BJ (cell line): ENCODE results near the gene CCDC120. TPM values are rescaled to one million over a fixed set of nuclear protein-coding genes. Genes with fewer than 3 reads are reported as not detected.

ENCODE experiments used
- CTCF ChIA-PET: fragments of 350-600 bp; formaldehyde crosslinking; extraction: SDS; loops from one replicate; lab custom pipeline; 2021; ENCODE audit warnings: antibody characterized with exemption, inconsistent platforms; lab: Yijun Ruan, JAX
- POLR2A ChIA-PET: fragments of 300-600 bp; sonication (Branson Sonifier 250); formaldehyde crosslinking; extraction: SDS; loops from one replicate; lab custom pipeline; 2021; ENCODE audit warnings: antibody characterized with exemption; lab: Charles Lee
- DNase-seq: peaks from one replicate; pipeline ENCODE4 v3.0.0-alpha.2; 2011; ENCODE audit warnings: low read depth
- H3K27me3 ChIP-seq: 2 replicates; pipeline ENCODE4 v1.6.0; 2011; ENCODE audit warnings: low read length; ENCODE audit not compliant: control insufficient read depth, insufficient read depth
- H3K36me3 ChIP-seq: 2 replicates; pipeline ENCODE4 v1.5.1; 2011; ENCODE audit warnings: low read length; ENCODE audit not compliant: control insufficient read depth, insufficient read depth
- H3K4me3 ChIP-seq: 2 replicates; pipeline ENCODE4 v1.5.1; 2011; ENCODE audit warnings: low read depth, mild to moderate bottlenecking, control low read depth, low read length
- CTCF ChIP-seq: IDR thresholded peaks from 2 replicates; pipeline ENCODE4 v1.5.1; 2011; ENCODE audit warnings: low read depth, mild to moderate bottlenecking, control low read depth, inconsistent platforms, low read length, moderate library complexity; ENCODE audit not compliant: insufficient read depth
- polyA plus RNA-seq: library from polyadenylated mRNA; depleted of rRNA; stranded (reverse); fragments of >200 nt; gene quantifications from 2 replicates; pipeline ENCODE4 v1.2.3, GENCODE V29; 2011; rRNA removed
- small RNA-seq: library from RNA; depleted of rRNA; stranded (forward); fragments of <200 nt; gene quantifications from one replicate; pipeline ENCODE3, GENCODE V24; 2012; ENCODE audit warnings: low replicate concordance, low read depth; ENCODE audit not compliant: insufficient read length

Gene CCDC120
- polyA plus RNA-seq, 1 experiment: 0.96 TPM

DNA sequence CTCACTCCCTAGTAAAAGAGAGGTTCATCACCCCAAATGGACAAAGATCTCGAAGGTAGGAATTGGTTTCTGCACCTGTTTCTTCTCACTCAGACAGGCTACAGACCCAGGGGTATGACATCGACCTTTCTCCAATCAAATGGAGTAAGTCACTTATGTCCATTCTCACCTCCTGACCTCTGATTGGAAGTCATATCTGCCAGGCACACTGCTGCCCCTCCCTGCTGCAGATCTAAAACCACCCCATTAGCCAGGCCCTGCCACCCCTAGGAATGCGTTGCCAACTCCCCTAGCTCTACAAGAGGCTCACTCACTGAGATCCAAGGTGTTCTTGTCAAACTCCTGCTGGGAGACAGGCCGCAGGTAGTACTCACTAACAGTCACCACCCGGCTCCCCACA, 57.9 kb downstream of the CCDC120 start:
- TF ChIP-seq CTCF: no peak
- no peak for DNase-seq
- Histone ChIP-seq H3K36me3 (peaks cover 18% of the 10 kb centered on the region), H3K4me3 (no peak overlapping the region), H3K27me3 (no peaks in the 10 kb centered on the region)
- ChIA-PET POLR2A (no interaction called here), CTCF (no interaction called here)

GRCh38 chrX:49117581-49117980, 58.8 kb downstream of the CCDC120 start:
- no peaks in the 10 kb centered on the region for H3K27me3 ChIP-seq
- peaks cover 18% of the 10 kb centered on the region for H3K36me3 ChIP-seq
- ChIA-PET POLR2A (no interaction called here), CTCF (no interaction called here)
- no peak overlapping the region for H3K4me3 ChIP-seq
- TF ChIP-seq CTCF: no peak
- no peak for DNase-seq

Small RNA genes lying within 50 kb of the gene (small RNA-seq; reads per million reads assigned to genes)
- not detected for gene RNU4-52P

Other genes starting within 250 kb of the CCDC120 start
- not detected in 2 replicates for gene ERAS, start 232.5 kb upstream of the CCDC120 start, polyA plus RNA-seq
- not detected in 2 replicates for gene PCSK1N, start 223.4 kb upstream of the CCDC120 start, polyA plus RNA-seq
- 50.2 and 68.4 TPM in 2 replicates for gene TIMM17B, start 161.2 kb upstream of the CCDC120 start, polyA plus RNA-seq
- gene PQBP1, start 161.1 kb upstream of the CCDC120 start, polyA plus RNA-seq: 63.8 and 89.6 TPM in 2 replicates
- gene SLC35A2, start 147.4 kb upstream of the CCDC120 start, polyA plus RNA-seq: 42.4 and 69.3 TPM in 2 replicates
- gene PIM2, start 140.0 kb upstream of the CCDC120 start, polyA plus RNA-seq: 5.6 and 8.0 TPM in 2 replicates
- 48.9 and 53.6 TPM in 2 replicates for gene OTUD5, start 101.4 kb upstream of the CCDC120 start, polyA plus RNA-seq
- 0.51 and 0.83 TPM in 2 replicates for gene KCND1, start 87.2 kb upstream of the CCDC120 start, polyA plus RNA-seq
- 23.4 and 23.5 TPM in 2 replicates for gene GRIPAP1, start 56.7 kb upstream of the CCDC120 start, polyA plus RNA-seq
- gene TFE3, start 15.6 kb upstream of the CCDC120 start, polyA plus RNA-seq: 20.8 and 26.4 TPM in 2 replicates
- 41.4 and 48.8 TPM in 2 replicates for gene PRAF2, start 15.0 kb downstream of the CCDC120 start, polyA plus RNA-seq
- gene WDR45, start 20.9 kb downstream of the CCDC120 start, polyA plus RNA-seq: 107 and 165 TPM in 2 replicates
- gene GPKOW, start 64.7 kb downstream of the CCDC120 start, polyA plus RNA-seq: 28.2 and 33.1 TPM in 2 replicates
- 0.45 and 0.67 TPM in 2 replicates for gene MAGIX, start 103.8 kb downstream of the CCDC120 start, polyA plus RNA-seq
- gene PLP2, start 112.9 kb downstream of the CCDC120 start, polyA plus RNA-seq: 217 and 225 TPM in 2 replicates
- 4.0 and 6.9 TPM in 2 replicates for gene PRICKLE3, start 127.4 kb downstream of the CCDC120 start, polyA plus RNA-seq
- gene SYP, start 141.2 kb downstream of the CCDC120 start, polyA plus RNA-seq: 0.07 and 0.10 TPM in 2 replicates
- 0.01 TPM in 1 of 2 replicates, not detected in the other for gene CACNA1F, start 174.3 kb downstream of the CCDC120 start, polyA plus RNA-seq
- gene CCDC22, start 176.5 kb downstream of the CCDC120 start, polyA plus RNA-seq: 9.3 and 13.8 TPM in 2 replicates
- gene FOXP3, start 205.7 kb downstream of the CCDC120 start, polyA plus RNA-seq: 0.12 and 0.18 TPM in 2 replicates
- 2.5 and 3.5 TPM in 2 replicates for gene PPP1R3F, start 210.8 kb downstream of the CCDC120 start, polyA plus RNA-seq
- gene GAGE10, start 244.6 kb downstream of the CCDC120 start, polyA plus RNA-seq: not detected in 2 replicates